Measurements from ENCODE around the gene ARG2.

Gene ARG2

GRCh38 chr14:67641480-67641879 is 21.8 kb downstream of the ARG2 start:
- ATAC-seq = no peak

GRCh38 chr14:67641902-67642749 is 22.4 kb downstream of the ARG2 start:
- peak; percentile 23 for DNase-seq
- peak; percentile 82 for ATAC-seq

More at GRCh38 chr14:67641480-67641879, 21.8 kb downstream of the ARG2 start:
- no peak for DNase-seq

GRCh38 chr14:67643713-67644112 is 24.0 kb downstream of the ARG2 start:
- DNase-seq (no peak), ATAC-seq (no peak)

GRCh38 chr14:67644428-67644827 is 24.7 kb downstream of the ARG2 start:
- ATAC-seq (no peak), DNase-seq (no peak)

- ATAC-seq = no peak
- DNase-seq = no peak
These were observed 25.7 kb downstream of the ARG2 start for GRCh38 chr14:67645414-67645813.

- DNase-seq = no peak
- ATAC-seq = no peak
These were observed 26.4 kb downstream of the ARG2 start for GRCh38 chr14:67646131-67646530.

GRCh38 chr14:67650151-67650550 is 30.4 kb downstream of the ARG2 start:
- no peak for DNase-seq
- ATAC-seq = no peak

- DNase-seq = no peak
- ATAC-seq = no peak
These were observed 31.0 kb downstream of the ARG2 start for GRCh38 chr14:67650694-67651093.

GRCh38 chr14:67652189-67652588 is 32.5 kb downstream of the ARG2 start:
- no peak for ATAC-seq
- no peak for DNase-seq

- no peak for ATAC-seq
- DNase-seq = no peak
These were observed 34.0 kb downstream of the ARG2 start for GRCh38 chr14:67653651-67654280.

- DNase-seq = no peak
- no peak for ATAC-seq
These were observed 43.9 kb downstream of the ARG2 start for GRCh38 chr14:67663633-67664032.

GRCh38 chr14:67665868-67666267 is 46.1 kb downstream of the ARG2 start:
- DNase-seq (no peak), ATAC-seq (no peak)

- ATAC-seq = peak; percentile 70
- DNase-seq = no peak
These were observed 47.2 kb downstream of the ARG2 start for GRCh38 chr14:67666750-67667449.

GRCh38 chr14:67668559-67668958 is 48.8 kb downstream of the ARG2 start:
- DNase-seq (peak; percentile 15), ATAC-seq (peak; percentile 68)

- DNase-seq (no peak), ATAC-seq (no peak)
These were observed 53.7 kb downstream of the ARG2 start for GRCh38 chr14:67673451-67673850.

GRCh38 chr14:67674139-67674479 is 54.4 kb downstream of the ARG2 start:
- ATAC-seq (peak; percentile 69), DNase-seq (peak; percentile 71)

GRCh38 chr14:67674480-67675218 is 54.9 kb downstream of the ARG2 start, which contains the start of gene VTI1B:
Gene VTI1B (minus strand): TSS chr14:67674632. CDS start chr14:67674489, 143 bp downstream.
- DNase-seq (peak; percentile 81), ATAC-seq (peak; percentile 95)

- ATAC-seq = no peak
- no peak for DNase-seq
These were observed 55.5 kb downstream of the ARG2 start for GRCh38 chr14:67675219-67675582.

- no peak for DNase-seq
- no peak for ATAC-seq
These were observed 59.3 kb downstream of the ARG2 start for GRCh38 chr14:67679006-67679405.

- ATAC-seq (peak; percentile 96), DNase-seq (no peak)
These were observed 60.4 kb downstream of the ARG2 start for GRCh38 chr14:67680121-67680602.

GRCh38 chr14:67680941-67681340 is 61.2 kb downstream of the ARG2 start:
- DNase-seq (no peak), ATAC-seq (no peak)

- ATAC-seq (no peak), DNase-seq (no peak)
These were observed 64.1 kb downstream of the ARG2 start for GRCh38 chr14:67683842-67684241.

Data from stimulated activated naive CD8-positive, alpha-beta T cell treated with anti-CD3 and anti-CD28 coated beads, Interleukin-15, Interleukin-2, amounts not matched to agents 100 U/mL and 50 U/mL, for 24 hours (primary cell).